GM19452 (cell line): ENCODE measurements around the gene DIO2.

Experiments
- ATAC-seq: cut with Tn5 transposase; IDR thresholded peaks from one replicate; pipeline ENCODE4 v1.9.1; 2021; ENCODE audit not compliant: unreplicated experiment

DIO2 gene

GRCh38 chr14:80172375-80173051 lies 38.8 kb downstream of the DIO2 start:
- no peak for ATAC-seq

GRCh38 chr14:80167793-80168448 lies 43.4 kb downstream of the DIO2 start:
- ATAC-seq, result no peak

GRCh38 chr14:80164991-80165721 lies 46.1 kb downstream of the DIO2 start:
- no peak for ATAC-seq

DNA sequence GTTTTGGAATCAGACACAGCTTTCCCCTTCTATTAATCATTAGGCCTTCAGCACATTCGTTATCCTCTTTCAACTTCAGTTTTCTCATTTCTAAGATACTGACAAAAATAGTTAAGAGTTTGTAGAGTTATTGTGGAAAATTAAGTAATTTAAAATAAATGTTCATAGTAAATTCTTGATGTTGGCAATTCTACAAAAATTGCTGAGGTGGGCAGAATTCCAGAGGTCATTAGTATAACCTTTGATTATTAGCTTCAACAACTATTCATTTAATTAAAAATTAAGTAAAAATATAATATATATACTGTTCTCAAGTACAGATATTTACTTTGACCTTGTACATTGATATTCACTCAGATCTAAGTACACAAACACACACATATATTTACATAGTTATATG lies 58.5 kb downstream of the DIO2 start:
- ATAC-seq, result no peak

DNA sequence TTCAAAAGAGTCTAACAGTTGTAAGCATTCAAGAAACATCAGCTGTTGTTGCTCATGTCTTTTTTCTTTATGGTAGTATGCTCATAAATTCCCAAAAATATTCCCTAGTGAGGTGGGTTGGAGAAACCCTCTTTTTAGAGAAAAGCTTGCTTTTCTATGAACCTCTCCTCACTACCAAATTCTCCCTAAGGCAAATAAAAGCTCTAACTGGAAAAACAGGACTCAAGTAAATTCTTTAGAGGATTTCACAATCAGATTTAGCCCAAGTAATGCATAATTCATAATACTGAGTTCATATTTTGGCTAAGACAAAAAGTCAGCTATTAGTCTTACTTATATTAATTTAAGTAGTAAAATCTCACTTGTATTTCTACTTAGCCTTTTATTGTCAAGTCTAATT lies 59.1 kb downstream of the DIO2 start:
- ATAC-seq, result no peak

DNA sequence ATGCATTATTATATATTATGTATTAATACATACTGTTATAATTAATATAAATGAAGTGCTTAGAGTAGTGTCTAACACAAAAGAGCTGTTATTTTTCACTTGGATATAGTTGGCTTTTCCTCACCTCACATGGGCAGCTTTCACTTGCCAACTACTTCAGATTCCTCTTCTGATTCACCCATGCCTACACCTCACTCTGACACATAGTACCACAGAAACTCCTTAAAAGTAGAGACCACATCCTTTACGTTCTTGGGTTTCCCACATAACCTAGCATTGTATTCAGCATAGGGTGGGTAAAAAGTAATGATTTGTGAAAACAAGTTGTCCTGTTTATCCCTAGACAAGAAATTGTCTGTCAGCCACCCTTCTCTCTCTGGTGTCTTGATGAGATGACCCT lies 61.0 kb downstream of the DIO2 start:
- ATAC-seq, result no peak
